HG03442 (cell line): Measurements from ENCODE around the gene TTC27.

ENCODE experiments used
- ATAC-seq: cut with Tn5 transposase; IDR thresholded peaks from one replicate; pipeline ENCODE4 v1.9.1; 2021; ENCODE audit warnings: mild to moderate bottlenecking, moderate library complexity; ENCODE audit not compliant: unreplicated experiment

Gene TTC27

GRCh38 chr2:32804205-32804604 lies 176.4 kb downstream of the TTC27 start:
- ATAC-seq: no peak

- no peak for ATAC-seq
Observed at GRCh38 chr2:32805104-32806095, 177.6 kb downstream of the TTC27 start.

- no peak for ATAC-seq
Observed at GRCh38 chr2:32806857-32807256, 179.0 kb downstream of the TTC27 start.

- ATAC-seq: no peak
Observed at GRCh38 chr2:32807662-32808061, 179.8 kb downstream of the TTC27 start.

GRCh38 chr2:32810909-32811495 lies 183.2 kb downstream of the TTC27 start:
- ATAC-seq: no peak

- no peak for ATAC-seq
Observed at GRCh38 chr2:32811696-32812095, 183.8 kb downstream of the TTC27 start.

- no peak for ATAC-seq
Observed at GRCh38 chr2:32812316-32812715, 184.5 kb downstream of the TTC27 start.

GRCh38 chr2:32820088-32820487 lies 192.2 kb downstream of the TTC27 start:
- no peak for ATAC-seq

- no peak for ATAC-seq
Observed at GRCh38 chr2:32820701-32821100, 192.9 kb downstream of the TTC27 start.

GRCh38 chr2:32824070-32824809 lies 196.4 kb downstream of the TTC27 start:
- ATAC-seq: no peak

- ATAC-seq: no peak
Observed at GRCh38 chr2:32825291-32825712, 197.5 kb downstream of the TTC27 start.

GRCh38 chr2:32830196-32830595 lies 202.3 kb downstream of the TTC27 start:
- no peak for ATAC-seq

- no peak for ATAC-seq
Observed at GRCh38 chr2:32832821-32833220, 205.0 kb downstream of the TTC27 start.

GRCh38 chr2:32833709-32834108 lies 205.9 kb downstream of the TTC27 start:
- ATAC-seq: no peak

GRCh38 chr2:32835148-32835547 lies 207.3 kb downstream of the TTC27 start:
- ATAC-seq: no peak

GRCh38 chr2:32836933-32837332 lies 209.1 kb downstream of the TTC27 start:
- ATAC-seq: no peak

- ATAC-seq: peak; percentile 91
Observed at GRCh38 chr2:32838418-32838817, 210.6 kb downstream of the TTC27 start.

GRCh38 chr2:32838949-32839348 lies 211.1 kb downstream of the TTC27 start:
- ATAC-seq: no peak

GRCh38 chr2:32841931-32842898 lies 214.4 kb downstream of the TTC27 start:
- ATAC-seq: no peak

- no peak for ATAC-seq
Observed at GRCh38 chr2:32843699-32844098, 215.8 kb downstream of the TTC27 start.
